OCI-LY7 (cell line): ENCODE data around the gene MYOF. TPM values are rescaled to one million over a fixed set of nuclear protein-coding genes. Genes with fewer than 3 reads are reported as not detected.

Experiments
- BruUV-seq: library from RNA; stranded (reverse); fragments of 400-500 nt; replicated peaks from 2 replicates; lab custom pipeline; 2021; lab: Mats Ljungman, UMichigan
- CTCF ChIA-PET: fragments of 300-600 bp; sonication (Branson Sonifier 250); formaldehyde crosslinking; loops from one replicate; lab custom pipeline; 2022; ENCODE audit warnings: antibody characterized with exemption; ENCODE audit not compliant: unreplicated experiment; lab: Charles Lee
- POLR2A ChIA-PET: fragments of 300-600 bp; sonication (Branson Sonifier 250); formaldehyde crosslinking; loops from one replicate; lab custom pipeline; 2022; ENCODE audit warnings: antibody characterized with exemption; lab: Charles Lee
- DNase-seq: peaks from one replicate; pipeline ENCODE4 v3.0.0-alpha.2; 2015; ENCODE audit warnings: low spot score
- H2AFZ ChIP-seq: fragments of 200-600 bp; sonication (generic), shearing (Covaris generic); 2 replicates; pipeline ENCODE4 v1.6.1; 2014; ENCODE audit warnings: mild to moderate bottlenecking, antibody characterized with exemption, low read length, moderate library complexity
- H3K27ac ChIP-seq: fragments of 200-600 bp; sonication (generic); 2 replicates; pipeline ENCODE4 v1.5.1; 2014; ENCODE audit warnings: mixed run types, low read depth, mild to moderate bottlenecking, moderate library complexity, low read length, inconsistent platforms; ENCODE audit not compliant: poor library complexity, severe bottlenecking
- H3K36me3 ChIP-seq: fragments of 200-600 bp; sonication (generic); 2 replicates; pipeline ENCODE4 v1.6.1; 2014; ENCODE audit warnings: mild to moderate bottlenecking, antibody characterized with exemption, low read length, moderate library complexity, mixed read lengths; ENCODE audit not compliant: insufficient read depth
- H3K4me1 ChIP-seq: fragments of 200-600 bp; sonication (generic); 2 replicates; pipeline ENCODE4 v1.5.1; 2014; ENCODE audit warnings: mild to moderate bottlenecking, low read length; ENCODE audit not compliant: insufficient read depth, poor library complexity, severe bottlenecking
- H3K4me2 ChIP-seq: fragments of 200-600 bp; sonication (generic); 2 replicates; pipeline ENCODE4 v1.6.1; 2014; ENCODE audit warnings: mild to moderate bottlenecking, low read length
- H3K4me3 ChIP-seq: fragments of 200-600 bp; sonication (generic); 2 replicates; pipeline ENCODE4 v1.5.1; 2014; ENCODE audit warnings: mild to moderate bottlenecking, low read depth, low read length; ENCODE audit not compliant: poor library complexity, severe bottlenecking
- H3K79me2 ChIP-seq: fragments of 200-600 bp; sonication (generic); 2 replicates; pipeline ENCODE4 v1.6.1; 2016; ENCODE audit warnings: low read depth, mild to moderate bottlenecking, low read length, moderate library complexity, mixed read lengths; ENCODE audit not compliant: insufficient read depth
- H3K9me2 ChIP-seq: fragments of 200-600 bp; sonication (generic); 2 replicates; pipeline ENCODE4 v1.6.1; 2016; ENCODE audit warnings: mild to moderate bottlenecking, low read length, mixed read lengths; ENCODE audit not compliant: insufficient read depth
- H3K9me3 ChIP-seq: fragments of 200-600 bp; sonication (generic); 2 replicates; pipeline ENCODE4 v1.6.1; 2014; ENCODE audit warnings: mild to moderate bottlenecking, mixed run types, low read length, mixed read lengths
- H4K20me1 ChIP-seq: fragments of 200-600 bp; sonication (generic); 2 replicates; pipeline ENCODE4 v1.6.1; 2014; ENCODE audit warnings: mild to moderate bottlenecking, antibody characterized with exemption, low read length, moderate library complexity, mixed read lengths; ENCODE audit not compliant: insufficient read depth
- CTCF ChIP-seq: fragments of 200-600 bp; sonication (generic); conservative IDR thresholded peaks from 2 replicates; pipeline ENCODE4 v1.5.1; 2014; ENCODE audit warnings: mild to moderate bottlenecking, antibody characterized with exemption, low read length, moderate library complexity, mixed read lengths
- EZH2phosphoT487 ChIP-seq: fragments of 200-600 bp; sonication (generic); IDR thresholded peaks from 2 replicates; pipeline ENCODE4 v1.6.1; 2018; ENCODE audit warnings: low read depth, borderline replicate concordance, mild to moderate bottlenecking, mixed run types, antibody characterized with exemption, low read length, moderate library complexity, mixed read lengths
- intact Hi-C: fragments of 100-400 bp; cut with micrococcal nuclease; formaldehyde crosslinking; loops from one replicate; pipeline ENCODE4 v1.10.0; 2022; ENCODE audit not compliant: unreplicated experiment
- total RNA-seq, 2 experiments: library from RNA; depleted of rRNA in 1 of 2; stranded (reverse); fragments of >200 nt in 1 of 2; shearing (Covaris generic) in 1 of 2; gene quantifications; 2 replicates each; pipeline ENCODE4 v1.2.3, GENCODE V29; 2014 to 2022

MYOF gene
- total RNA-seq, 2 experiments from 2014 or later = 0.42 TPM; not detected in 1

DNA sequence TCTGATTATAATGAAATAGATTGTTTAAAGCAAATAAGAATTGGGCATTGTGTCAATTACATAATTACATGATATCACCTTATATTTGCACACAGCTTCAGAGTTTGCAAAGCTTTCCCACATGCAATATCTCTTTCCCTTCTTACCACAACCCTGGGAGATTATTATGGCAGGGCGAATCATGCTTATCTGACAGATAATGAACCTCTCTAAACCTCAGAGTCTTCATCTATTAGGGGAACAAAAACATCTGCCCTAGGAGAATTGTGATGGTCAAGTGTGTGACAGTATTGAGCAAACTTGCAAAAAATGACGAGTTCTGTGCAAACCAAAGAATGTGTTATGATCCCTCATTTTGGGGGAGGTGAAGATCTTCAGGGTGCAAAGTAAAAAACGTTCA lies 90.0 kb downstream of the MYOF start:
- no peak overlapping the region for H3K4me2 ChIP-seq
- no peak overlapping the region for H3K4me3 ChIP-seq
- no peaks in the 10 kb centered on the region for H3K79me2 ChIP-seq
- no peaks in the 10 kb centered on the region for H3K36me3 ChIP-seq
- no peak overlapping the region for H2AFZ ChIP-seq
- ChIA-PET CTCF (no interaction called here), POLR2A (interaction anchor here (0.6 kb wide), 1 partner anchor 8 kb away, joined by 5 read pairs; no protein-coding TSS in a partner anchor)
- H3K9me2 ChIP-seq = no peaks in the 10 kb centered on the region
- H3K4me1 ChIP-seq = no peaks in the 10 kb centered on the region
- no peak overlapping the region for H3K27ac ChIP-seq
- BruUV-seq = no TSS peak
- intact Hi-C loops = no loop called here
- H3K9me3 ChIP-seq = no peaks in the 10 kb centered on the region
- TF ChIP-seq EZH2phosphoT487 (no peak), CTCF (no peak)
- no peaks in the 10 kb centered on the region for H4K20me1 ChIP-seq
- DNase-seq = no peak

DNA sequence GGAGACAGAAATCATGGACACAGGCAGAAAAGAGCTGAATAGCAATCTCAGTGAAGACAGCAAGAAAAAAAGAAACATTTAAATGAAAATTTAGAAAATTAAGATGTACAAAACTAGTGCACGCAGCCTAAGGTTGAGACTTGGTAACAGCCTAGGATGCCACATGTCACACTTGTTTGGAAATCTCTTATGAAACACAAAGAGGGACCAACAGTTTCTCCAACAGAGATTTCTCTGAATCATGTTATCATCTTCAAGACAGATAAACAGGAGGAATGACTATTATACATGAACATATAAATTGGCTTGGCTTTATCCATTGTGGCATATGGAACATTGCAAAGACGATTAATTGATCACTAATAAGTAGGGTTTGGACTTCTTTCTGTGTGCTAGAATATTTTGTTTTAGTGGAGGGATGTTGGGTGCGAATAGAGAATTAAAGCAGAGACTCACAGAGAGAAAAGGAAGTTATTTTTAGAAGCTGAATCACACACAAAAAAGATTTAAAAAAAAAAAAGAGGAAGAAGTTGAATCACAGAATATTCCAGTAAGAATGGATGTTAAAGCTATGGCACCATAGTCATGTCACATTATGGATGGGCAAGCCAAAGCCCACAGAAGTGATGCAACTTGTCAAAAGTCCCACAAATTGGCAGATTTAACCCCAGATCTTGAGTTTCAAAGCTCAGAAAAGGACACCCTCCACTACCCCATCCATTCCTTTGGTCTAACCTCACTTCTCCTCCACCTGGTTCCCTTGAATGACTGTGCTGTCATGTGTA lies 91.6 kb downstream of the MYOF start:
- DNase-seq = no peak
- H3K4me1 ChIP-seq = no peaks in the 10 kb centered on the region
- H2AFZ ChIP-seq = no peak overlapping the region
- no peaks in the 10 kb centered on the region for H3K9me2 ChIP-seq
- POLR2A ChIA-PET = interaction anchor here (0.5 kb wide), 1 partner anchor 181 kb away, joined by 3 read pairs; no protein-coding TSS in a partner anchor
- H3K4me3 ChIP-seq = no peak overlapping the region
- no peaks in the 10 kb centered on the region for H4K20me1 ChIP-seq
- H3K4me2 ChIP-seq = no peak overlapping the region
- no peaks in the 10 kb centered on the region for H3K79me2 ChIP-seq
- H3K27ac ChIP-seq = no peak overlapping the region
- BruUV-seq = no TSS peak
- no peaks in the 10 kb centered on the region for H3K36me3 ChIP-seq
- intact Hi-C loops = no loop called here
- CTCF ChIA-PET = no interaction called here
- TF ChIP-seq EZH2phosphoT487 (no peak), CTCF (no peak)
- H3K9me3 ChIP-seq = no peaks in the 10 kb centered on the region

DNA sequence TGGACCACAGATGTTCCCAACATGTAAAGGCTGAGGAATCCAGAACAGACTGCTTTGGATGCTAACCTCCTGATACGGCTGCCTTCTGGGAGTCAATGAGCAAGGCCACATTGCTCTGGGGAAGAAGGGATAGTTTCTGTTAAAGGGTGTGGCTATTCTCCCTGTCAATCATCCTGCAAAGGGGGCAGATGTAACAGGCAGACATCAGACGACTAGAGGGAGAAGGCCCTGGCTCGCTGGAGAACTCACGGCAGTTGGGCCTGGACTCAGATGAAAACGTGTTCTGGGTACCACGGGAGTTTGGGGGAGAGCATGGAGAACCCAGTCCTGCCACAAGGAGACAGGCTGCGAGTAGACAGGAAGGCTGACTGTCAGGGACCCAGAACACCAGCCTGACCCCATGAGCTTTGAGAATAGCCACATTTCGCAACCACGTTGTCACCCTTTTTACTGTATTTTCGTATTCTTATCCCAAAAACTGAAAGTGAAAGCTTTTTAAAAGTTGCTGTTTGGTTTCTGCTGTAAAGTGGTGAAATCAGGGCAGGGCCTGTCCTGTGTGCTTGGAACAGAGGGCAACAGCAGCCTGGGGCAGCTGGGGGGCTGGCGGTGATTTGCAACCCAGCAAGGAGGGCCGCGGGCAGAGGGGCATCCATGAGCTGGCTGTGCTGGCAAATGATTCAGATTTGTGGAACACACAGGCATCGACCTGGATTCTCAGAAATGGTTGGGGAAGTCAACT lies 95.3 kb downstream of the MYOF start:
- no peaks in the 10 kb centered on the region for H4K20me1 ChIP-seq
- no peak overlapping the region for H3K27ac ChIP-seq
- H2AFZ ChIP-seq = peak overlapping the region; percentile 14; the same call in 1 of the 2 replicates
- no TSS peak for BruUV-seq
- no peaks in the 10 kb centered on the region for H3K4me1 ChIP-seq
- H3K79me2 ChIP-seq = no peaks in the 10 kb centered on the region
- H3K36me3 ChIP-seq = no peaks in the 10 kb centered on the region
- DNase-seq = no peak
- no peaks in the 10 kb centered on the region for H3K9me2 ChIP-seq
- H3K4me2 ChIP-seq = no peak overlapping the region
- ChIA-PET POLR2A (no interaction called here), CTCF (no interaction called here)
- no peak for TF ChIP-seq EZH2phosphoT487
- TF ChIP-seq CTCF = no peak
- no peak overlapping the region for H3K4me3 ChIP-seq
- intact Hi-C loops = no loop called here
- no peaks in the 10 kb centered on the region for H3K9me3 ChIP-seq
